Astrocyte (in vitro differentiated cells and primary cell): ENCODE results near the gene PHYHD1. TPM values are rescaled to one million over a fixed set of nuclear protein-coding genes. Genes with fewer than 3 reads are reported as not detected.

ENCODE experiments used
- DNase-seq: peaks from one replicate; pipeline ENCODE4 v3.0.0-alpha.2; 2010; ENCODE audit warnings: low read depth
- FAIRE-seq: peaks from 2 replicates; lab custom pipeline; 2011; peaks lifted over from hg19 to GRCh38; lab: Jason Lieb, UNC
- H2AFZ ChIP-seq: 2 replicates; pipeline ENCODE4 v1.6.0; 2012; ENCODE audit warnings: low read depth, low read length, inconsistent platforms
- H3K27ac ChIP-seq: 2 replicates; pipeline ENCODE4 v1.5.1; 2011; ENCODE audit warnings: low read depth, low read length, inconsistent platforms
- H3K27me3 ChIP-seq: 2 replicates; pipeline ENCODE4 v1.6.0; 2011; ENCODE audit warnings: low read length, inconsistent platforms; ENCODE audit not compliant: insufficient read depth
- H3K36me3 ChIP-seq: 2 replicates; pipeline ENCODE4 v1.5.1; 2011; ENCODE audit warnings: low read length, inconsistent platforms; ENCODE audit not compliant: insufficient read depth
- H3K4me1 ChIP-seq: 2 replicates; pipeline ENCODE4 v1.5.1; 2011; ENCODE audit warnings: low read length, inconsistent platforms; ENCODE audit not compliant: insufficient read depth
- H3K4me2 ChIP-seq: 2 replicates; pipeline ENCODE4 v1.6.0; 2012; ENCODE audit warnings: low read length, inconsistent platforms
- H3K4me3 ChIP-seq: 2 replicates; pipeline ENCODE4 v1.5.1; 2011; ENCODE audit warnings: low read depth, mild to moderate bottlenecking, low read length, inconsistent platforms; ENCODE audit not compliant: insufficient read depth
- H3K79me2 ChIP-seq: 2 replicates; pipeline ENCODE4 v1.6.0; 2012; ENCODE audit warnings: mild to moderate bottlenecking, low read length, inconsistent platforms; ENCODE audit not compliant: insufficient read depth
- H3K9ac ChIP-seq: 2 replicates; pipeline ENCODE4 v1.6.0; 2012; ENCODE audit warnings: mild to moderate bottlenecking, low read length, inconsistent platforms
- H3K9me3 ChIP-seq: 2 replicates; pipeline ENCODE4 v1.5.1; 2012; ENCODE audit warnings: low read depth, mild to moderate bottlenecking, low read length, inconsistent platforms; ENCODE audit not compliant: insufficient read depth
- H4K20me1 ChIP-seq: 2 replicates; pipeline ENCODE4 v1.6.0; 2012; ENCODE audit warnings: low read length, inconsistent platforms; ENCODE audit not compliant: insufficient read depth
- H3K27ac Mint-ChIP-seq: one replicate; pipeline ENCODE4 v1.8.0; 2021; ENCODE audit warnings: mild to moderate bottlenecking, mixed read lengths; ENCODE audit not compliant: unreplicated experiment
- H3K27me3 Mint-ChIP-seq: one replicate; pipeline ENCODE4 v1.8.0; 2021; ENCODE audit warnings: low read depth, mixed read lengths; ENCODE audit not compliant: unreplicated experiment
- H3K36me3 Mint-ChIP-seq: one replicate; pipeline ENCODE4 v1.8.0; 2021; ENCODE audit warnings: low read depth, mixed read lengths; ENCODE audit not compliant: unreplicated experiment
- H3K4me1 Mint-ChIP-seq: one replicate; pipeline ENCODE4 v1.8.0; 2021; ENCODE audit warnings: low read depth, mixed read lengths; ENCODE audit not compliant: unreplicated experiment
- H3K4me3 Mint-ChIP-seq: one replicate; pipeline ENCODE4 v1.8.0; 2021; ENCODE audit warnings: mild to moderate bottlenecking, moderate library complexity, mixed read lengths; ENCODE audit not compliant: unreplicated experiment
- H3K9me3 Mint-ChIP-seq: one replicate; pipeline ENCODE4 v1.8.0; 2021; ENCODE audit warnings: mild to moderate bottlenecking, mixed read lengths; ENCODE audit not compliant: unreplicated experiment
- CTCF ChIP-seq: IDR thresholded peaks from 2 replicates; pipeline ENCODE4 v1.5.1; 2011; ENCODE audit warnings: low read depth, mild to moderate bottlenecking, inconsistent platforms, low read length, moderate library complexity; ENCODE audit not compliant: insufficient read depth
- EZH2 ChIP-seq: IDR thresholded peaks from 2 replicates; pipeline ENCODE4 v1.6.1; 2012; ENCODE audit warnings: mild to moderate bottlenecking, low read length, inconsistent platforms; ENCODE audit not compliant: insufficient read depth
- total RNA-seq: library from RNA; stranded (reverse); gene quantifications from 2 replicates; pipeline ENCODE4 v1.2.1, GENCODE V29; 2021

The PHYHD1 gene
- total RNA-seq, 1 donor from 2014 or later: 6.1 TPM

- Mint-ChIP-seq H3K36me3 (peaks cover 16% of the 10 kb centered on the region), H3K4me1 (peaks cover 14% of the 10 kb centered on the region), H3K9me3 (no peaks in the 10 kb centered on the region), H3K4me3 (no peak overlapping the region), H3K27me3 (no peaks in the 10 kb centered on the region), H3K27ac (no peak overlapping the region)
- H3K4me3 ChIP-seq: no peak overlapping the region
- no peak overlapping the region for H3K27ac ChIP-seq
- peaks cover 52% of the 10 kb centered on the region for H4K20me1 ChIP-seq
- H3K79me2 ChIP-seq: peaks cover 81% of the 10 kb centered on the region
- TF ChIP-seq CTCF (no peak), EZH2 (no peak)
- H3K9ac ChIP-seq: no peak overlapping the region
- peaks cover 21% of the 10 kb centered on the region for H3K36me3 ChIP-seq
- no peak for DNase-seq
- FAIRE-seq: no peak
- H3K9me3 ChIP-seq: no peaks in the 10 kb centered on the region
- no peak overlapping the region for H2AFZ ChIP-seq
- H3K4me2 ChIP-seq: no peak overlapping the region
- H3K4me1 ChIP-seq: peaks cover 32% of the 10 kb centered on the region
- H3K27me3 ChIP-seq: no peaks in the 10 kb centered on the region
Measured at GRCh38 chr9:128893354-128893753, 27.4 kb upstream of the PHYHD1 start.

GRCh38 chr9:128894764-128895163, 26.0 kb upstream of the PHYHD1 start:
- H3K4me1 Mint-ChIP-seq: peaks cover 17% of the 10 kb centered on the region

More at GRCh38 chr9:128894764-128895163, 26.0 kb upstream of the PHYHD1 start:
- Histone ChIP-seq H3K4me2 (no peak overlapping the region), H3K79me2 (peaks cover 84% of the 10 kb centered on the region), H4K20me1 (peaks cover 57% of the 10 kb centered on the region), H3K27ac (no peak overlapping the region), H3K9me3 (no peaks in the 10 kb centered on the region), H3K4me3 (no peak overlapping the region), H3K9ac (no peak overlapping the region), H3K4me1 (peaks cover 27% of the 10 kb centered on the region), H2AFZ (no peak overlapping the region), H3K36me3 (peaks cover 21% of the 10 kb centered on the region), H3K27me3 (no peaks in the 10 kb centered on the region)
- no peak for DNase-seq
- H3K27ac Mint-ChIP-seq: no peak overlapping the region
- peaks cover 18% of the 10 kb centered on the region for H3K36me3 Mint-ChIP-seq
- no peak overlapping the region for H3K4me3 Mint-ChIP-seq
- H3K27me3 Mint-ChIP-seq: no peaks in the 10 kb centered on the region
- H3K9me3 Mint-ChIP-seq: no peaks in the 10 kb centered on the region
- TF ChIP-seq EZH2 (no peak), CTCF (no peak)
- no peak for FAIRE-seq
